HepG2 (cell line): ENCODE measurements around the gene NPBWR2. TPM values are rescaled to one million over a fixed set of nuclear protein-coding genes. Genes with fewer than 3 reads are reported as not detected.

Source experiments
- CCAR2 ChIP-seq: fragments of 200-400 bp; formaldehyde crosslinking; optimal IDR thresholded peaks from 2 replicates; pipeline ENCODE3; 2018; ENCODE audit warnings: low read depth, mild to moderate bottlenecking, low read length, moderate library complexity
- FLYWCH1 ChIP-seq: sonication (generic); formaldehyde crosslinking; IDR thresholded peaks from 2 replicates; pipeline ENCODE4 v1.8.1; 2023; ENCODE audit warnings: mild to moderate bottlenecking, missing genetic modification reagents
- GABPB1 ChIP-seq: IDR thresholded peaks from 2 replicates; pipeline ENCODE4 v1.6.1; 2016; ENCODE audit warnings: mild to moderate bottlenecking, missing genetic modification reagents, moderate library complexity, missing compliant biosample characterization
- MTA3 ChIP-seq: sonication (generic); formaldehyde crosslinking; IDR thresholded peaks from 2 replicates; pipeline ENCODE4 v1.4.0; 2020; ENCODE audit warnings: missing genetic modification reagents
- NFATC3 ChIP-seq: sonication (generic); formaldehyde crosslinking; IDR thresholded peaks from 2 replicates; pipeline ENCODE4 v1.5.1; 2020; ENCODE audit warnings: mild to moderate bottlenecking, missing genetic modification reagents
- ONECUT2 ChIP-seq: sonication (generic); formaldehyde crosslinking; IDR thresholded peaks from 2 replicates; pipeline ENCODE4 v1.4.0; 2020; ENCODE audit warnings: missing genetic modification reagents
- PRPF4 ChIP-seq: fragments of 200-400 bp; formaldehyde crosslinking; IDR thresholded peaks from 2 replicates; pipeline ENCODE4 v1.6.1; 2016; ENCODE audit warnings: low read length, low read depth; ENCODE audit not compliant: poor library complexity, severe bottlenecking
- RAD21 ChIP-seq: fragments of 450-650 bp; formaldehyde crosslinking; IDR thresholded peaks from 2 replicates; pipeline ENCODE4 v1.5.0; 2020; ENCODE audit warnings: mild to moderate bottlenecking
- RFX3 ChIP-seq: IDR thresholded peaks from 2 replicates; pipeline ENCODE4 v1.6.1; 2016; ENCODE audit warnings: missing biosample characterization, missing genetic modification reagents
- RFX5 ChIP-seq: IDR thresholded peaks from 2 replicates; pipeline ENCODE4 v1.6.1; 2011; ENCODE audit warnings: low read depth, low read length, improper control_type of control experiment
- SMAD3 ChIP-seq: sonication (generic); formaldehyde crosslinking; IDR thresholded peaks from 2 replicates; pipeline ENCODE4 v1.4.0; 2020; ENCODE audit warnings: missing genetic modification reagents
- SNRNP70 ChIP-seq: fragments of 200-400 bp; formaldehyde crosslinking; IDR thresholded peaks from 2 replicates; pipeline ENCODE4 v1.6.1; 2017; ENCODE audit warnings: mild to moderate bottlenecking, low read depth, low read length, moderate library complexity
- SSRP1 ChIP-seq: IDR thresholded peaks from 2 replicates; pipeline ENCODE4 v1.6.1; 2016; ENCODE audit warnings: control low read depth
- ZNF121 ChIP-seq: sonication (generic); formaldehyde crosslinking; IDR thresholded peaks from 2 replicates; pipeline ENCODE4 v1.5.0; 2020; ENCODE audit warnings: mild to moderate bottlenecking, missing genetic modification reagents
- ZNF20 ChIP-seq: sonication (generic); formaldehyde crosslinking; IDR thresholded peaks from 2 replicates; pipeline ENCODE4 v1.4.0; 2020; ENCODE audit warnings: mild to moderate bottlenecking, moderate library complexity, missing genetic modification reagents
- ZNF264 ChIP-seq: sonication (generic); formaldehyde crosslinking; IDR thresholded peaks from 2 replicates; pipeline ENCODE4 v1.4.0; 2020; ENCODE audit warnings: missing genetic modification reagents
- ZNF33B ChIP-seq: sonication (generic); formaldehyde crosslinking; IDR thresholded peaks from 2 replicates; pipeline ENCODE4 v1.5.1; 2020; ENCODE audit warnings: mild to moderate bottlenecking, missing genetic modification reagents
- ZNF460 ChIP-seq: sonication (generic); formaldehyde crosslinking; IDR thresholded peaks from 2 replicates; pipeline ENCODE4 v1.5.1; 2020; ENCODE audit warnings: missing genetic modification reagents, mild to moderate bottlenecking, borderline replicate concordance
- ZNF672 ChIP-seq: sonication (generic); formaldehyde crosslinking; IDR thresholded peaks from 2 replicates; pipeline ENCODE4 v1.8.1; 2022; ENCODE audit warnings: missing genetic modification reagents
- polyA plus RNA-seq, 8 experiments: library from polyadenylated mRNA; depleted of rRNA in 3 of 8; stranded (reverse) in 7 of 8; unstranded in 1 of 8; fragments of >200 nt; fragmentation: Illumina TruSeq in 4 of 8; extraction: Trizol in 4 of 8; gene quantifications; 2 replicates each; pipeline versions ENCODE4 v1.2.1 to v1.2.3, GENCODE V29; 2011 to 2016; ENCODE audit warnings: low read depth in 4 of 8, missing spikeins in 1 of 8, mixed read lengths in 1 of 8; ENCODE audit not compliant: insufficient read depth in 1 of 8
- total RNA-seq, 5 experiments: library from RNA; depleted of rRNA; stranded (reverse); fragments of >200 nt; fragmentation: Illumina TruSeq; extraction: Trizol; gene quantifications; 2 replicates each; pipeline ENCODE4 v1.2.3, GENCODE V29; 2016; ENCODE audit warnings: low read depth in 1 of 5
- TF ChIP-seq, protein P1 (sequence below): sonication (generic); formaldehyde crosslinking; IDR thresholded peaks from 2 replicates; pipeline ENCODE4 v1.4.0; 2020; ENCODE audit warnings: missing genetic modification reagents, borderline replicate concordance
- TF ChIP-seq, protein P2 (sequence below): sonication (generic); formaldehyde crosslinking; IDR thresholded peaks from 2 replicates; pipeline ENCODE4 v1.4.0; 2020; ENCODE audit warnings: mild to moderate bottlenecking, missing genetic modification reagents
- TF ChIP-seq, protein P3 (sequence below): sonication (generic); formaldehyde crosslinking; IDR thresholded peaks from 2 replicates; pipeline ENCODE4 v1.4.0; 2020; ENCODE audit warnings: missing genetic modification reagents

NPBWR2 gene
- total and polyA plus RNA-seq, 2 of the 13 experiments (the other 11 are each of a cell fraction or from before 2014, with no cell fraction given), result not detected

DNA sequence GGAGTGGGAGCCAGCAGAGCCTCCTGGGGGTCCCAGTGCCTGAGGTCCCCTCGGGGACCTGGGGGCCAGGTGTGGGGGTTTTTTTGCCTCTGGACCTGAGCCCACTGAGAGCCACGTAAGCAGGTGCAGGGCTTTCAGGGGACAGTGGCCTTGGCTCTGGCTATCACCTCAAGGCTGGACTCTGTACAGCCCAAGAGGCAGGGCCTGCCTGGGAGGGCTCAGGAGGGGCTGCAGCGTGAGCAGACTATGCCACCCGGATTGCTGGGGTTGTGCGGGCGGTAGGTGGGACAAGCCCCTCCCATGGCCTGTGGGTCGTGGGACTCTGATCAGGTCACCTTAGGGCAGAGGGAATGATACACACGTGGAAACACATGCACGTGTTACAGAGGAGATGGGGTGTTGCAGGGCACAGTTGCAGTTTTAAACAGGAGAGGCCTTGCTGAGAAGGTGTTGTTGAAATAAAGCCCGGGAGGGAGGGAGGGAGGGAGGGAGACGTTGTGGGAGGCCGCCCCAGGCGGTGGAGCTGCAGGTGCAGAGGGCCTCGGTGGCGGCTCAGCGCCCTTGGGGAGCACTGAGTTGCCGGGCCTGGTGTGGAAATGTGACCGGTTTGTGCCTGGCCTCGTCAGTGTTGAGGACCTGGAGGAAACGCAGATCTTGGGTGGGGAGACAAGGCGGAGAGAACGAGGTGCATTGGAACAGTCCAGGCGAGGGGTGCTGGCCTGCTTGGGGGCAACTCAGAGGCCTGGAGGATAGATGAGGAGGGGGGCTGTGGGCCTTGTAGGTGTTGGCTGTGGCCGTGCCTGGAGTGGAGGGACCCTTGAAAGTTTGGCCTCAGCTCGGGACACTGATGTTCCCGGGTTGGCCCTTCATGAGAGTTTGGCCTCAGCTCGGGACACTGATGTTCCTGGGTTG, 42.0 kb downstream of the NPBWR2 start (continued):
- TF ChIP-seq, protein P1, sequence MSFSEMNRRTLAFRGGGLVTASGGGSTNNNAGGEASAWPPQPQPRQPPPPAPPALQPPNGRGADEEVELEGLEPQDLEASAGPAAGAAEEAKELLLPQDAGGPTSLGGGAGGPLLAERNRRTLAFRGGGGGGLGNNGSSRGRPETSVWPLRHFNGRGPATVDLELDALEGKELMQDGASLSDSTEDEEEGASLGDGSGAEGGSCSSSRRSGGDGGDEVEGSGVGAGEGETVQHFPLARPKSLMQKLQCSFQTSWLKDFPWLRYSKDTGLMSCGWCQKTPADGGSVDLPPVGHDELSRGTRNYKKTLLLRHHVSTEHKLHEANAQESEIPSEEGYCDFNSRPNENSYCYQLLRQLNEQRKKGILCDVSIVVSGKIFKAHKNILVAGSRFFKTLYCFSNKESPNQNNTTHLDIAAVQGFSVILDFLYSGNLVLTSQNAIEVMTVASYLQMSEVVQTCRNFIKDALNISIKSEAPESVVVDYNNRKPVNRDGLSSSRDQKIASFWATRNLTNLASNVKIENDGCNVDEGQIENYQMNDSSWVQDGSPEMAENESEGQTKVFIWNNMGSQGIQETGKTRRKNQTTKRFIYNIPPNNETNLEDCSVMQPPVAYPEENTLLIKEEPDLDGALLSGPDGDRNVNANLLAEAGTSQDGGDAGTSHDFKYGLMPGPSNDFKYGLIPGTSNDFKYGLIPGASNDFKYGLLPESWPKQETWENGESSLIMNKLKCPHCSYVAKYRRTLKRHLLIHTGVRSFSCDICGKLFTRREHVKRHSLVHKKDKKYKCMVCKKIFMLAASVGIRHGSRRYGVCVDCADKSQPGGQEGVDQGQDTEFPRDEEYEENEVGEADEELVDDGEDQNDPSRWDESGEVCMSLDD (CRISPR knock-in tag), result no peak
- TF ChIP-seq RAD21 (CRISPR knock-in tag) (peak; percentile 25; the same call in 1 of the 2 replicates), CCAR2 (no peak), ZNF20 (CRISPR knock-in tag) (no peak), SNRNP70 (no peak), SMAD3 (no peak), RFX5 (no peak), FLYWCH1 (CRISPR knock-in tag) (no peak), RFX3 (CRISPR knock-in tag) (no peak), GABPB1 (CRISPR knock-in tag) (0 out of 2 replicates have a peak, but pooled peaks have one; percentile 22), ZNF672 (CRISPR knock-in tag) (peak; percentile 81; the same call in 1 of the 2 replicates), ONECUT2 (no peak), MTA3 (CRISPR knock-in tag) (no peak), PRPF4 (no peak), ZNF264 (no peak; the same call in 1 of the 2 replicates), SSRP1 (CRISPR knock-in tag) (no peak; the same call in 1 of the 2 replicates), NFATC3 (CRISPR knock-in tag) (peak; percentile 79; the same call in 1 of the 2 replicates), ZNF33B (CRISPR knock-in tag) (peak; percentile 85), ZNF121 (CRISPR knock-in tag) (no peak), ZNF460 (CRISPR knock-in tag) (no peak)
- TF ChIP-seq, protein P2, sequence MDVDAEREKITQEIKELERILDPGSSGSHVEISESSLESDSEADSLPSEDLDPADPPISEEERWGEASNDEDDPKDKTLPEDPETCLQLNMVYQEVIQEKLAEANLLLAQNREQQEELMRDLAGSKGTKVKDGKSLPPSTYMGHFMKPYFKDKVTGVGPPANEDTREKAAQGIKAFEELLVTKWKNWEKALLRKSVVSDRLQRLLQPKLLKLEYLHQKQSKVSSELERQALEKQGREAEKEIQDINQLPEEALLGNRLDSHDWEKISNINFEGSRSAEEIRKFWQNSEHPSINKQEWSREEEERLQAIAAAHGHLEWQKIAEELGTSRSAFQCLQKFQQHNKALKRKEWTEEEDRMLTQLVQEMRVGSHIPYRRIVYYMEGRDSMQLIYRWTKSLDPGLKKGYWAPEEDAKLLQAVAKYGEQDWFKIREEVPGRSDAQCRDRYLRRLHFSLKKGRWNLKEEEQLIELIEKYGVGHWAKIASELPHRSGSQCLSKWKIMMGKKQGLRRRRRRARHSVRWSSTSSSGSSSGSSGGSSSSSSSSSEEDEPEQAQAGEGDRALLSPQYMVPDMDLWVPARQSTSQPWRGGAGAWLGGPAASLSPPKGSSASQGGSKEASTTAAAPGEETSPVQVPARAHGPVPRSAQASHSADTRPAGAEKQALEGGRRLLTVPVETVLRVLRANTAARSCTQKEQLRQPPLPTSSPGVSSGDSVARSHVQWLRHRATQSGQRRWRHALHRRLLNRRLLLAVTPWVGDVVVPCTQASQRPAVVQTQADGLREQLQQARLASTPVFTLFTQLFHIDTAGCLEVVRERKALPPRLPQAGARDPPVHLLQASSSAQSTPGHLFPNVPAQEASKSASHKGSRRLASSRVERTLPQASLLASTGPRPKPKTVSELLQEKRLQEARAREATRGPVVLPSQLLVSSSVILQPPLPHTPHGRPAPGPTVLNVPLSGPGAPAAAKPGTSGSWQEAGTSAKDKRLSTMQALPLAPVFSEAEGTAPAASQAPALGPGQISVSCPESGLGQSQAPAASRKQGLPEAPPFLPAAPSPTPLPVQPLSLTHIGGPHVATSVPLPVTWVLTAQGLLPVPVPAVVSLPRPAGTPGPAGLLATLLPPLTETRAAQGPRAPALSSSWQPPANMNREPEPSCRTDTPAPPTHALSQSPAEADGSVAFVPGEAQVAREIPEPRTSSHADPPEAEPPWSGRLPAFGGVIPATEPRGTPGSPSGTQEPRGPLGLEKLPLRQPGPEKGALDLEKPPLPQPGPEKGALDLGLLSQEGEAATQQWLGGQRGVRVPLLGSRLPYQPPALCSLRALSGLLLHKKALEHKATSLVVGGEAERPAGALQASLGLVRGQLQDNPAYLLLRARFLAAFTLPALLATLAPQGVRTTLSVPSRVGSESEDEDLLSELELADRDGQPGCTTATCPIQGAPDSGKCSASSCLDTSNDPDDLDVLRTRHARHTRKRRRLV (CRISPR knock-in tag), result peak; percentile 52; the same call in 1 of the 2 replicates
- TF ChIP-seq, protein P3, sequence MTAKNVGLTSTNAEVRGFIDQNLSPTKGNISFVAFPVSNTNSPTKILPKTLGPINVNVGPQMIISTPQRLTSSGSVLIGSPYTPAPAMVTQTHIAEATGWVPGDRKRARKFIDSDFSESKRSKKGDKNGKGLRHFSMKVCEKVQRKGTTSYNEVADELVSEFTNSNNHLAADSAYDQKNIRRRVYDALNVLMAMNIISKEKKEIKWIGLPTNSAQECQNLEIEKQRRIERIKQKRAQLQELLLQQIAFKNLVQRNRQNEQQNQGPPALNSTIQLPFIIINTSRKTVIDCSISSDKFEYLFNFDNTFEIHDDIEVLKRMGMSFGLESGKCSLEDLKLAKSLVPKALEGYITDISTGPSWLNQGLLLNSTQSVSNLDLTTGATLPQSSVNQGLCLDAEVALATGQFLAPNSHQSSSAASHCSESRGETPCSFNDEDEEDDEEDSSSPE (CRISPR knock-in tag), result no peak
